ENCODE data around the gene OPRD1.

DNA sequence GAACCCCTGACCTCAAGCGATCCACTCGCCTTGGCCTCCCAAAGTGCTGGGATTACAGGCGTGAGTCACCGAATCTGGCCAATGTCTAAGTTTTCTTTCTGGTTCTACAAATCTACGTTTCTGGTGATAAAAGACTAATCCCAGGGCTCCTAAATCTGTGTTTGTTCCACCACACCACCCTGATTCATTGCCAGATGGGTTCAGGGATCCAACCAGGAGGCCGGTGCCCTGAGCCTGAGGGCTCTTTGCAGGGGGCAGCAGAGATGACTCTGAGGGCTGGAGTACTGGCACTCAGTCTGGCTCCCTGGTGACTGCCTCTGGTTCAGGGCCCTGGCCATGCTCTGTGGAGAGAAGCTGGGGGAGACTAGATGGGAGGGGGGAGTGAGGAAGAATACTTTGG, 10.5 kb upstream of the OPRD1 start:
- TF ChIP-seq EZH2 (IDR thresholded peaks at IDR 0.05; ENCODE audit: borderline replicate concordance, low read depth, low read length, poor library complexity, severe bottlenecking) (no peak), CTCF (conservative IDR thresholded peaks at IDR 0.05; ENCODE audit: low read depth, low read length) (no peak)

Measured in A673 (cell line).